Lower leg skin (tissue), 3 donors: ENCODE results near the gene PCNX1.

ENCODE experiments used
- CTCF ChIP-seq, 3 donors: fragments of 450-650 bp; IDR thresholded peaks; one replicate each; pipeline ENCODE4 v1.5.1; 2016; ENCODE audit warnings: antibody characterized with exemption in 3 of 3, mild to moderate bottlenecking in 3 of 3, moderate library complexity in 2 of 3
- POLR2A ChIP-seq, 2 donors: fragments of 450-650 bp; IDR thresholded peaks; one replicate each; pipeline ENCODE4 v1.6.1; 2016 to 2017; ENCODE audit warnings: antibody characterized with exemption in 2 of 2, mild to moderate bottlenecking in 1 of 2, moderate library complexity in 1 of 2

GRCh38 chr14:71163050-71163841, 256.0 kb downstream of the PCNX1 start:
- TF ChIP-seq CTCF (IDR thresholded peaks at IDR 0.05) (no peak), POLR2A (IDR thresholded peaks at IDR 0.05) (no peak)
